Glutamatergic neuron (in vitro differentiated cells): ENCODE results near the gene SSH3. TPM values are rescaled to one million over a fixed set of nuclear protein-coding genes. Genes with fewer than 3 reads are reported as not detected.

ENCODE experiments used
- DNase-seq: peaks from one replicate; pipeline ENCODE4 v3.0.0; 2022
- H3K27ac Mint-ChIP-seq: one replicate; pipeline ENCODE4 v1.8.0; 2020; ENCODE audit warnings: mild to moderate bottlenecking, mixed read lengths, inconsistent platforms; ENCODE audit not compliant: unreplicated experiment
- H3K27me3 Mint-ChIP-seq: one replicate; pipeline ENCODE4 v1.8.0; 2020; ENCODE audit warnings: mild to moderate bottlenecking, moderate library complexity, mixed read lengths, inconsistent platforms; ENCODE audit not compliant: unreplicated experiment
- H3K36me3 Mint-ChIP-seq: one replicate; pipeline ENCODE4 v1.8.0; 2020; ENCODE audit warnings: mild to moderate bottlenecking, mixed read lengths, inconsistent platforms; ENCODE audit not compliant: unreplicated experiment
- H3K4me1 Mint-ChIP-seq: one replicate; pipeline ENCODE4 v1.8.0; 2020; ENCODE audit warnings: mild to moderate bottlenecking, low read depth, mixed read lengths, inconsistent platforms; ENCODE audit not compliant: unreplicated experiment
- H3K4me3 Mint-ChIP-seq: one replicate; pipeline ENCODE4 v1.8.0; 2020; ENCODE audit warnings: mild to moderate bottlenecking, mixed read lengths, inconsistent platforms; ENCODE audit not compliant: unreplicated experiment
- H3K9me3 Mint-ChIP-seq: one replicate; pipeline ENCODE4 v1.8.0; 2020; ENCODE audit warnings: mild to moderate bottlenecking, moderate library complexity, mixed read lengths, inconsistent platforms; ENCODE audit not compliant: unreplicated experiment
- CTCF ChIP-seq: fragments of 200-600 bp; sonication (generic); IDR thresholded peaks from one replicate; pipeline ENCODE4 v1.5.0; 2021; ENCODE audit not compliant: partially characterized antibody, unreplicated experiment
- total RNA-seq: library from RNA; stranded (reverse); fragmentation: NEBNext Ultra II Directional; extraction: Animal tissue kit (Norgen Biotek cat#: 25700); gene quantifications from one replicate; pipeline ENCODE4 v1.2.1, GENCODE V29; 2021; ENCODE audit not compliant: unreplicated experiment

The SSH3 gene
- total RNA-seq, 1 donor from 2014 or later: 8.3 TPM

- Mint-ChIP-seq H3K27ac (peak overlapping the region; percentile 82), H3K4me3 (peak overlapping the region; percentile 82), H3K27me3 (peaks cover 16% of the 10 kb centered on the region), H3K4me1 (peaks cover 7% of the 10 kb centered on the region), H3K36me3 (no peaks in the 10 kb centered on the region), H3K9me3 (peaks cover 13% of the 10 kb centered on the region)
- no peak for TF ChIP-seq CTCF
- no peak for DNase-seq
Observed at GRCh38 chr11:67288198-67288451, 15.2 kb upstream of the SSH3 start.

- TF ChIP-seq CTCF: peak; percentile 55
- Mint-ChIP-seq H3K27me3 (peaks cover 16% of the 10 kb centered on the region), H3K36me3 (no peaks in the 10 kb centered on the region), H3K4me3 (peak overlapping the region; percentile 82), H3K27ac (peak overlapping the region; percentile 91), H3K4me1 (peaks cover 7% of the 10 kb centered on the region), H3K9me3 (peaks cover 13% of the 10 kb centered on the region)
- DNase-seq: peak; percentile 94
Observed at GRCh38 chr11:67288452-67289225, 14.7 kb upstream of the SSH3 start.

- Mint-ChIP-seq H3K27ac (peak within 1 kb of the TSS; percentile 91), H3K9me3 (peaks cover 13% of the 10 kb centered on the region), H3K36me3 (no peaks in the 10 kb centered on the region), H3K27me3 (peaks cover 16% of the 10 kb centered on the region), H3K4me1 (peaks cover 7% of the 10 kb centered on the region), H3K4me3 (peak within 1 kb of the TSS; percentile 88)
- no peak for DNase-seq
- no peak for TF ChIP-seq CTCF
Observed at GRCh38 chr11:67289226-67289650, 14.1 kb upstream of the SSH3 start, which contains the start of gene ANKRD13D. TSS of gene ANKRD13D (plus strand) at chr11:67289303. CDS start at chr11:67289461, 158 bp downstream.

GRCh38 chr11:67289651-67290479 lies 13.5 kb upstream of the SSH3 start:
- peak overlapping the region; percentile 64 for H3K27ac Mint-ChIP-seq
- peaks cover 13% of the 10 kb centered on the region for H3K9me3 Mint-ChIP-seq
- no peak for TF ChIP-seq CTCF
- no peaks in the 10 kb centered on the region for H3K36me3 Mint-ChIP-seq
- DNase-seq: no peak
- peaks cover 7% of the 10 kb centered on the region for H3K4me1 Mint-ChIP-seq
- peak overlapping the region; percentile 88 for H3K4me3 Mint-ChIP-seq
- peaks cover 16% of the 10 kb centered on the region for H3K27me3 Mint-ChIP-seq

GRCh38 chr11:67290801-67291200 lies 12.5 kb upstream of the SSH3 start:
- Mint-ChIP-seq H3K4me1 (peaks cover 7% of the 10 kb centered on the region), H3K27ac (no peak overlapping the region), H3K9me3 (peaks cover 13% of the 10 kb centered on the region), H3K4me3 (no peak overlapping the region), H3K27me3 (peaks cover 16% of the 10 kb centered on the region), H3K36me3 (peaks cover 2% of the 10 kb centered on the region)
- DNase-seq: no peak
- no peak for TF ChIP-seq CTCF
